Measurements from ENCODE around the gene GMDS.

GMDS gene

DNA sequence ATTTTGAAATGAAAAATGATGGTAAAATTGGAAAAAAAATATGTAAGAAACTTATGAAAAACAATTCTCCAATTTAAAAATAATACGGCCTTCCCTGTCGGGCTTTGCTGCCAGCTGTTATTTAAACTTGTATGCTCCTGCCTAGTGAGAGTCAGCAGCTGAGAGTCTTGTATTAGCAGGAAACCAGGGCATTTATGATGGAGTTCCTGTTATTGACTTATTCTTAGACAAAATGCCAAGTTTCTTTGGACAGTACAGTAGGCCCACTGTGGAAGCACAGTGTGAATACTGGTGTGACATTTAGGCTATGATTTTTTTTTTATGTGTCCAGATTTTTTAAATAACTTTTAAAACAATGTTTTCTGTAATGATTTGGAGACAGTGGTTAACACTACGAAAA is 42.1 kb downstream of the GMDS start:
- DNase-seq: no peak

DNA sequence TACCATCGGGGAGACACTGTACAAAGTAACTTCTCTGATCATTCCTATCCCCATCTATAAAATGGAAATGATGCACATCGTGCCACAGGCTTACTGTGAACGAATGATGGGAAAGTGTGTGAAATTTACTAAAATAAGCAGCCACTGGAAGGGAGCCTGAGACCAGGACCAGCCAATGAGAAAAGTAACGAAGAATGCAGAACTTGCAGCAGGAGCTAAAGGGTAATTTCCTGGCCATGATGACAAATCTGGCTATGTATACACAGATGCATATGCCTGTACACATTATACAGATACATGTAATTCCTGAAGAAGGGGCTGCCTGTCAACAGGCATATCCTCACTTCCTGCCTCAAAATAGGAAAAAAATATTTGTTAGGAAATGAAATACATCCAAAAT is 47.4 kb downstream of the GMDS start:
- DNase-seq: no peak

DNA sequence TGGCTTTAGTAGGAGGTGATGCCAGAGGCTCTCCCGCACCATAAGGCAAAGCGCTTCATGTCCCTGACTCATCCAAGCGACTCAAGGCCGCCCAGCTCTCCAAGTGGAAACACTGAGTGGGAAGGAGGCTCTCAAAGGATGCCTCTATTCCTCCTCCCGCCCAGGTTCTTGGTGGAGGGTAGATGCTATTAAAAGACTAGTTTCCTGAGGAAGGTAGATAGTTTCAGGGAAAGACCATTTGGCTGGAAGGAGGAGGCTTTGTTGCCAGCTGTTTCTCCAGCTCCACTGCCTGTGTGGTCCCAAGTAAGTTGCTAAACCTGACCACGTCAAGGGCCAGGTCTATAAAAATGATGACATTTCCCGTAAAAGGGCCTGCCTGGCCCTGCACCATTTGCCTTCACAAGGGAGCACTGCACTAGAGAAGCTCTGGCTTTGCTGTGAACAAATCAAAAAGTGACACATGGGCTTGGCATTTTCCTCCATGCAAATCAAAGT is 48.2 kb downstream of the GMDS start:
- no peak for DNase-seq

DNA sequence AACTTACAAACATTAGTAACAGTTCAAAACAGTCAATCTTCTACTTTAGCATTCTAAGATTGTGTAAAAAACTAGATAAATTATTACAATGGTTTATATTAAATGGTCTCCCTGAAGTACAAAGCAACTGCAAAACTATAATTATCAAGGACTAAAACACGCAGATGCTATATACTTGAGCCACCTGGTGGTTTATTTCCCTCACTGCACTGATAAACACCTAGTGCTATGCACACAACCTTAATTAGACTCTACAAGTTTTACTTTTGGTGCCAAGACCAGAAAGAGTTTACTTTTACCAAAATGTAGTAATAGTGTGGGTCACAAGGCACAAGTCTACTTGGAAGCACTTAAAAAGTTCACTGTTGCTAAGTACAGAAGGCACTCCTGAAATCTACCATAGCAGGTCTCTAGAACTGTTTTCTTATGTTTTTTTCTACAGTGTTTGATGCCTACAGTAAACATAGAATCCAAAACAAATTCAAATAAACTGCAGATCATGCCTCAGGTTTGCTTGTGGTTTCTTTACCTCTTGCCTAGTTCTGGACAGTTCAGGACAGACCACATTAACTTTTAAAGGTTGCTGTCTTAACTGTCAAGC is 49.2 kb downstream of the GMDS start:
- peak; percentile 7 for DNase-seq

DNA sequence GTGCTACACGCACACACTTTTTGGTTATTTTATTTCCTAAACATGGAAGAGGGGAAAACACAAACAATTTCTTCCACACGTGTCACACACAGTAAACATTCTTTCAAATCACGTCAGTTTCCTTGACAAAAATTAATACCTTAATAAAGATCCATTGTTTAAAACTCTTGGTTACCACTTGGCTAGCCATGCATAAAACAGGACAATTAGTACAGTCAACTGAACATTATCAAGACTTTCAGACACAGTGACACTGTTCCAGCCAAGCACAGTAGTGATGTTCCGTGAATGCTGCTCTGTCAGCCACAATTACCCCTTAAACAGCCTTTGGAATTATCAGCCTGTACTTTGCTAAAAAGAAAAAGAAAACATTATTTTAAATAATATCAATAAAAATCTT is 50.8 kb downstream of the GMDS start:
- DNase-seq: no peak

DNA sequence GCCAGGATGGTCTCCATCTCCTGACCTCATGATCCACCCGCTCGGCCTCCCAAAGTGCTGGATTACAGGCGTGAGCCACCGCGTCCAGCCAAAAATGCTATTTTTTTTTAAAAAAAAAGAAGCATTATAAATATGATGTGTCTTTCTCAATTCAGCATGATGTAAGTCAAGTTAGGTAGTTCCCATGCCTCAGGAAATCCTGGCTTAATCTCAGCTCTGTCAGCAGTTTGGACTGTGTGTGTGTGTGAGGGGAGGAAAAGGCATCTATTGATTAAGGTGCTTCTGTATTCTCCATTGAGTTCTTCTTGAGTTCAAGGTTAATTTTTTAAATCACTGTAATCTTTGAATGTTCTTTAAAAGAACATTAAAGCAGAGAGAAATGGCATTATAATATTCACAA is 51.5 kb downstream of the GMDS start:
- no peak for DNase-seq

DNA sequence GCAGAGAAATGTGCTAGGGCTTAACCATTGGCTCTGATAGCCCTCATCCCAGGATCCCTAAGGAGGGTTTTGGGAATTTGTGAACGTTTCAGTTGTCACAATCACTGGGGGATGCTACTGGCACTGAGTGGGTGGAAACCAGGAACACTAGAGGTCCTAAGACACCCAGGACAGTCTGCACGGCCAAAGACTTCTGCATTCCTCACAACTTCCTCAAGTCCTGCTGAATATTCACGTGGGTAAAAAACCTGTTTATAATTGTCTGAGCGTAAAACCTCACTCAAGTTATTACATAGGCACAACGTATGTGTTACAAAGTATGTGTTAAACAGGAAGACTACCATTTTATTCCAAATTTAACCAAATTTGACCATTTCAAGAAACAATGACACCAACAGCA is 52.4 kb downstream of the GMDS start:
- DNase-seq: no peak

DNA sequence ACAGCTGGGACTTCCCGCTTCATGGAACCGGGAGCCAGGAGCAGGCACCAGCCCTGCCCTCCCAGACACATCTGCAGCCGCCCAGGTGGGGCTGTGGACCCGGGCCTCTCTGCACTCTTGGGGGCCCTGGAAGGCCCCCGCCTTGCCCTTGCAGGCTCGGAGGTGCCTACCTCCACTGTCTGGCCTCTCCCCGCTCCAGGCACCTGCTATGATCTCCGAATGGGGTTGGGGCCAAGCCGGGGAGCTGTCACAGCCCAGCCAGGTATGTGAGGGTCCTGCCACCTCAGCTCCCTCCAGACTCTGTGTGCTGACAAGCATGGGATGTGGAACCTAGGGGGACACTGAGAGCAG is 54.0 kb downstream of the GMDS start:
- DNase-seq: no peak

DNA sequence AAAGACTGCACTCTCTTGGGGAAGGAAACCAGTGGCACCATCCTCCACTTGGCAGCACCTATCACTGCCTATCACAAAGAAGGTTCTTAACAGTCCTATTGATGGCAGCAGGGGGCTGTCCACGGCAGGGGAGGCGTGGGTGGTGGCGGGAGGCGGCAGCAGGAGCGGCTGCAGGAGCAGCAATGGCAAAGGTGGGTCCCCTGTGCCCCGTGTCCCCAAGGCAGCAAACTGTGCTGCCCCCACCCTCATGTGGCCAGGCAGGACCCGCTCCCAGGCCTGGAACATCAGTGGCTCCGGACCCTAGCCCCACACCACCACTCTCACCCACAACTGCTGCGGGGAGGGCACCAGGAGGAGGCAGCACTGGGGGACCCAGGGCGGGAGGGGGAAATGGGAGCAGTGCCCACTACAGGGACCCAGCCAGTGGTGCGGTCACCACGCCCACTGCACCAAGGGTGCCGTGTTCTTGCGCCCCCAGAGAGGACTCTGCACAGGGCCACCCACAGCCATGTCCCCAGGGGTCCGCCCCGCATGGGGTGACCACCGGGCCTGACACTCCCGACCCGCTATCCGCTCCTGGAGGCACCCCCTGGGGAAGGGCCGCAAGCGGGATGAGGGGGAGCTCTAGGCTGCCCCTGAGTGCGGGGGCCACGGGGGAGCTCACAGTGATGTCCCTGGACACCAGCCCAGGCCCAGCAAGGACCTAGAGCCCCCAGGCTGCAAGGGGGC is 54.6 kb downstream of the GMDS start:
- no peak for DNase-seq

DNA sequence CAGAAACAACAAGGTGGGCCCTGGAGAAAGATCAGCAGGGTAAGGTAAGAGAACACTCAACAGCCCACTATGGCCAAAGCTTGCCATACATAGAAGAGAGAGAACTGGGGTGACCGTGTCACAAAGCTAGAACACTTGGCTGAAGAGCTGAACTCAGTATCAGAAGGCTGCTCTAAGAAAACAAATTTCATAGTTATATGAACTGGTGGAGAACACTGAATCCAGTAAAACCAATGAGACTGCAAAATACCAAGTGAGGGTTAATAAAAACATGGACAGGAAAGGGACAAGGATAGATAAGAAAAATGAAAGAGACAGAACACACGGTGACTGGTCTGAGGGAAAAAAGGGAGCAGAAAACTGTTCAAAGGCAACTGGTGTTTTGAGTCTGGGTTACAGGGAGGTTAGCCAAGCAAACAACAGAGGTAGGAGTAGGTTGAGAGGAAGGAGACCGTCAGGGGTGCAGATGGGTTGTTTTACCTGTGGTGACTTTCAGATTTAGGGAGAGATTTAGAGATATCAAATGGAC is 56.5 kb downstream of the GMDS start:
- no peak for DNase-seq

DNA sequence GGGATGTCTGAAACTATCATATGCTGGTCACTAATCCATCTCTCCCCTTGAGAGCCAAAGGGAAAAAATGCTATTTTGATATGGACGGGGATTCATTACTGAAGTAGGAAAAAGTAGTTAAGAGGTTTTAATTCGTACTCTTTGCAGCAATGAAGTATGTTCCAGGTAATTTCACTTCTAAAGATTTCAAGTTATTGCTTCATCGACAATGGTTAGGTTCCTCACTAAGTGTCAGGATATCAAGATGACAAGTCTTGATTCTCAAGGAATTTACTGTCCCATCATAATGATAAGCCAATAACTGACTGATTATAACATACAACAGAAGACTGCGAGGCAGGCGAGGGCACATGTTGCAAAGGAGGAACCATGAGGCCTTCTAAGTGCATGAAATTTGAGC is 57.0 kb downstream of the GMDS start:
- no peak for DNase-seq

DNA sequence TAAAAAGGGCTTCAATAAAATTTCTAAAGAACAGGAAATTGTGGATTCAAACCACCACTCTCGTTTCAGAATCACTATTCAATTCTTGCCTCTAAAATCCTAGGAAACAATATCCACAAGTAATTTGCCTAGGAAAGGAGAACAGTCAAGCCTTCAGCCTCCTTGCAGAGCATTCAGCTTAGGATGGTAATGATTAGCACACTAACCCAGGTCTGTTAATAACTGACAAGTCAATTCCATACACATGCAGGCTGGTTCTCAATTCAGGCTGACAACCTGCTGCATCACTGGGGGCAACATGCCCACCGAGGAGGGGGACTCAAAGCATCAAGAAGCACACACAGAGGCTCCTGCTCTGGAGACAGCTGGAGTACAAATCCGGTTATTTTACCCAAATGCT is 57.6 kb downstream of the GMDS start:
- DNase-seq: no peak

DNA sequence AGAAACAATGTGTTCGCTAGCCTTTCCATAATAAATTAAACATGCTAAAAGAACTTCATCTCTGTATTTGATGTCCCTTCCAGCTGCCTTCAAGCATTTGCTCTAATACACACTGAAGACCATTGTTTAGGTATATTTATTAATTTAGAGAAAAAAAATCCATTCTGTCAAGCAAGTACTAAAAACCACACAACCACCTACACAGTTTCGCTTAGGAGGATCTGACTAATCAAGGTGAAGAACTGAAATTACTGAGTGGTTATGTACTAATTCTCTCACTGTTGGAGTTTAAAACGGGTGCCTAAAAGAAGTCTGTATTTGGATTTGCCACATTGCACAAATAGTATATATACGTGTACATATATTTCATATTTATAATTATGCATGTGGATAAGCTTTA is 58.9 kb downstream of the GMDS start:
- DNase-seq: no peak

DNA sequence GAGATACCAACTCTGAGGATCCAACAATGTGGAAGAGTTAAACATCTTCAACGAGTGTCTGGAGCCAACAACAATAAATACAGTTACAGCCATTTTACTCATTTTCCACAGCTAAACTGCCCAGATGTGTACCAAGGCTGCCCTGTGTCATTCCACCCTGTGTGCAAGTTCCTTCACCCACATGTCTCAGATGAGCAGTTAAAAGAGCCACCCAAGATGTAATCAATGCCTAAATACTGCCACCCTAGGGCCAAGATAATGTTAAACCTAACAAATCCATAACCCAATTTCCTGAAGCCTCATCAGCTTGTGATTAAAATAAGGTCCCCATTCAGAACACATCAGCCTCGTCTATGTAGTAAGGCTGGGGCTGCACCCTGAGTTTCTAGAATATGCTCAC is 59.9 kb downstream of the GMDS start:
- DNase-seq: no peak

DNA sequence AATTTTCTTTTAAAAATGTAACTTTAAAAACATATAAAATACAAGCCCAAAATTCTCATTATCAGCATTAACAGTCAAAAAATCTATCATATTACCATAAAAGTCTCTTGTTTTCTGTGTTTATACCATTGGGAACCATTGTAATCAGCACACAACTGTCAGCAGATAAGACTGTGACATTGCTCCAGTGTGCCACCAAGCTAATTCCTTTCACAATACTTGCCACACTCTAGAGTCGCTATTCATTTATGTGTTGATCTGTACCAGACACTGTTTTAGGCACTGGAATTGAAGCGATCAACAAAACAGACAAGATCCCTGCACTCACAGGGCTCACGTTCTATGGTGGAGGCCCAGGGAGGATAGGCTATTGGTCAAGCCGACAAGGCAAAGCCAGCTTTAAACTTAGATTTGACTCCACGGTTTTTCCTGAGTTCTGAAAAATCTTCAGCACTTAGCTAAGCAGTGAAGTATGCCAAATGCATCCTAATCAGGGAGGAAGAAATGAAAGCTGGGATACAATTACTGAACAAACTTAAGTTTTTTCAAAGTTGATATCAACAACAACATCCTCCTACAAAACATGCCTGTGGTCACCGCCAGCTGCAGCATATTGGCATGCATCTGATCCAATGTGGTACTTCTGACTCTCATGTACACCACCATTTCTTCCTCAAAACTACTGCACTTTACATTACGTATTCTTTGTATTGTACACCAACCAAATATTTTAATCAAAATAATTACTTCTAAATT is 60.5 kb downstream of the GMDS start:
- DNase-seq: no peak

DNA sequence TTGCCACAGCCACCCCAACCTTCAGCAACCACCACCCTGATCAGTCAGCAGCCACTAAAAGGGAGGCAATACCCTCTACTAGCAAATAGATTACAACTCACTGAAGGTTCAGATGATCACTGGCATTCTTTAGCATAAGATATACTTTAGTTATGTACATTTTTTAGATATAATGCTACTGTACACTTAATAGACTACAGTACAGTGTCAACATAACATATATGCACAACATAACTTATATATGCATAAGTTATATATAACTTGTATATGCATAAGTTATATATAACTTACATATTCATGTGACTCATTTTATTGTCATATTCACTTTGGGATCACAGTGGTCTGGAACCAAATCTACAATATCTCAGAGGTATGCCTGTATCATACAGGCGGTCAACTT is 61.7 kb downstream of the GMDS start:
- no peak for DNase-seq

DNA sequence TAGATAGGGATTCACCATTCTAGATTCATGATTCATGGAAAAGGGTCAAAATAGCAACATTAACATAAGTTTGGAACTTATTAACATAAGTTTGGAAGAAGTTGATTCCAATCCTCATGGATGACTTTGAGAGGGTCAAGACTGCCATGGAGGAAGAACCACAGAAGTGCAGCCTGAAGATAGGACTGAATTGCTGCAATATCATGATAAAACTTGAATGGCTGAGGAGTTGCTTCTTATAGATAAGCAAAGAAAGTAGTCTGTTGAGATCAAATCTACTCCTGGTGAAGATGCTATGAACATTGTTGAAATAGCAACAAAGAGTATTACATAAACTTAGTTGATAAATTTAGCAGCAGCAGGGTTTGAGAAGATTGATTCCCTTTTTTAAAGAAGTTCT is 62.2 kb downstream of the GMDS start:
- DNase-seq: no peak

DNA sequence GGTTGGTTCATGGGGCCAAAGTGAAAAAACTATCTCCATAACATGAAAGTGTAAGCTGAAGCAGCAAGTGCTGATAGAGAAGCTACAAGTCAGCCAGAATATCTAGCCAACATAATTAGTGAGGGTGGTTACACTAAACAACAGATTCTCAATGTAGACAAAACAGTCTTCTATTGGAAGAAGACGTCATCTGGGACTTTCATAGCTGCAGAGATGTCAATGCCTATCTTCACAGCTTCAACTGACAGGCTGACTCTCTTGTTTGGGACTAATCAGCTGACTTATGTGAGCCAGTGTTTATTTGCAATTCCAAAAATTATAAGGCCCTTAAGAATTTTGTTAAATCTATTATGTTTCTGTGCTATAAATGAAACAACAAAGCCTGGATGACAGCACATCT is 63.2 kb downstream of the GMDS start:
- DNase-seq: no peak

DNA sequence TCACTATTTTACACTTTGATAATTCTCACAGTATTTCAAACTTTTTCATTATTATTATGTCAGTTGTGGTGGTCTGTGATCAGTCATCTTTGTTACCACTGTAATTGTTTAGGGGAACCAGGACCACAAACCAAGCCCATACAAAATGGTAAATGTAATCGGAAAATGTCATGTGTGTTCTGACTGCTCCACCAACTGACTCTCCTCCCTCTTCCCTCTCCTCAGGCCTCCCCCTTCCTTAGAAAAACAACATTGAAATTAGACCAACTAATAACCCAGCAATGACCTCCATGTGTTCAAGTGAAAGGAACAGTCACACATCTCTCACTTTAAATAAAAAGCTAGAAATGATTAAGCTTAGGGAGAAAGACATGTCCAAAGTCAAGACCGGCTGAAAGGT is 63.8 kb downstream of the GMDS start:
- no peak for DNase-seq

DNA sequence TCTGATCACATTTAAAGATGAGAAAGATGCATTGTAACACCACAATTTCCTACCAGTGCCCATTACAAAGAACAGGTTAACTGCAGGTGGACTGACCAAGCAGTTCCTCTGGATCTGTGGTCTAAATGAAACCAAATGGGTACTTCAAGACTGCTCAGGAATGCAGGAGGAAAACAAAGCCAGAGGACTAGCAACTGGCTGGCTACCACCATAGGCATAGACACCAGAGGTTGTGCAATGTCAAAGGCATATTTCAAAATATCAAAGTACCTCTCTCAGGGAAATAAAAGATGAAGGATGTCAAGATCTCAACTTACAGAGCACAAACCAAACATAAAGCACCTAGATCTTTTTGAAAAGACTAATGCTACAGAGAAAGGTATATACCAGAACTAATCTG is 65.5 kb downstream of the GMDS start:
- no peak for DNase-seq

DNA sequence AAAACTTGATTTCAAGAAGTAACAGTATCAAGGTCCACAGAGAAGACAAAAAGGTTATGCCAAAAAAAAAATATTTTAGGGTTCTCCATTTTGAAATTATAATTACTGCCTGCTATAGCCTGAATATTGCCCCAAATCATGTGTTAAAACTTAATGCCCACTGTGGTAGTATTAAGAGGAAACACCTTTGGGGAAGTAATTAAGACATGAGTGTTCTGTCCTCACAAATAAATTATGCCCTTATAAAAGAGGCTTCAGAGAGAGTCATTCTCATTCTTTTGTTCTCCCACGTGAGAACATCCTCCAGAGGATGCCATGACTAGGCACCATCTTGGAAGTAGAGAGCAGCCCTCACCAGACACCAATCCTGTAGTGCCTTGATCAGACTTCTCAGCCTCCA is 66.2 kb downstream of the GMDS start:
- DNase-seq: no peak

DNA sequence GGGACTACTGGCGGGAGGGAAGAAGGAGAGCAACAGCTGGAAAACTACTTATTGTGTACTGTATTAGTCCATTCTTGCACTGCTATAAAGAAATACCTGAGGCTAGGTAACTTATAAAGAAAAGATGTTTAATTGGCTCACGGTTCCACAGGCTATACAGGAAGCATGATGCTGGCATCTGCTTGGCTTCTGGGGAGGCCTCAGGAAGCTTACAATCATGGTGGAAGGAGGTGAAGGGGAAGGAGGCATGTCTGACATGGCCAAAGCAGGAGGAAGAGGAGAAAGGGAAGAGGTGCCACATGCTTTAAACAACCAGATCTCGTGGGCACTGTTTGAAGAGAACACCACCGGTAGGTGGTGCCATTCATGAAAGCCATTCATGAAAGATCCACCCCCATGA is 67.3 kb downstream of the GMDS start:
- no peak for DNase-seq

DNA sequence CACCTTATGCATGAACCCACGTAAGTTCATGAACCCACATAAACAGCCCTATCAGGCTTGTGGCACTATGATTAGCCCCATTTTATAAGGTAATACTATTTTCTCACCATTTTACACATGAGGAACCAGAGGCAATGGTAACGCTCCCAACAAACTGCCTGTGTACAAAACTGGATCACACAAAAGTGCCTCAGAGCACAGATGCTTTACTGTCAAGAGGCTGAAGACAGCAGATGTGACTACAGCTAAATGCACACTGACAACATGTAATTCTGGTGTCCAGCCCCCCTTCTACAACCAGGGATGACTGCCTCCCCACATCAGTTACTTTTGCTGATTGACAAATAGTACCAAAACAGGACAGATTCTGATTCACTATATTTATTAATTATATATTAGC is 69.6 kb downstream of the GMDS start:
- DNase-seq: no peak
